GM19397 (cell line): ENCODE measurements around the gene NCAM2.

Source experiments
- ATAC-seq: cut with Tn5 transposase; IDR thresholded peaks from one replicate; pipeline ENCODE4 v1.9.1; 2021; ENCODE audit warnings: mild to moderate bottlenecking, moderate library complexity; ENCODE audit not compliant: unreplicated experiment

NCAM2 gene

DNA sequence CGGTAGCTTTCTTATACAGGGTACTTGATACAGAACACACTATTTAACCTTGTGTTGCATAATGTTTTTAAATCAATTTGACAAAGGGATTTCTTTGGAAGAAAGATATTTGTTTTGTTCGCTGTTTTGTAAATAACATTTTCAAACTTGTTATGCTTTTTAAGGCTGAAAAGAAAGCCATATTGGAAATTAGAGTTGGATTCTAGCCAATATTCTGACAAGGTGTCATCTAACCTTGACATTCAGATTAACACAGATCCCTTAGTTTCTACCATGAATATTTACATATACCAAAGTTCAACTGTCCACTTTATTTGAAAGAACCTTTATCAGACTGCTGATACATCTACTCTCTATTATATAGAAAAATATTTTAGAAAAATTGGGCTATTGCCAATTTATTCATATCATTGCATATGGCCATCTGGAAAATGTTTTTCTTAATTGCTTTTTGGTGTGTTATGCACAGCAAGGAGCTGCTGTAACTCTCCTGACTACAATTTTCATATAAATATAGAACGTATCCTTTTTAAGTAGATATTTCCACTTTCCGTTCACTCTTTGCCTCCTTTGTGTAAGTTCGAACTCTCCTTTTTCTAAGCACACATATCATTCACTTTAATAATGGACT, 206.3 kb downstream of the NCAM2 start:
- ATAC-seq, result no peak

DNA sequence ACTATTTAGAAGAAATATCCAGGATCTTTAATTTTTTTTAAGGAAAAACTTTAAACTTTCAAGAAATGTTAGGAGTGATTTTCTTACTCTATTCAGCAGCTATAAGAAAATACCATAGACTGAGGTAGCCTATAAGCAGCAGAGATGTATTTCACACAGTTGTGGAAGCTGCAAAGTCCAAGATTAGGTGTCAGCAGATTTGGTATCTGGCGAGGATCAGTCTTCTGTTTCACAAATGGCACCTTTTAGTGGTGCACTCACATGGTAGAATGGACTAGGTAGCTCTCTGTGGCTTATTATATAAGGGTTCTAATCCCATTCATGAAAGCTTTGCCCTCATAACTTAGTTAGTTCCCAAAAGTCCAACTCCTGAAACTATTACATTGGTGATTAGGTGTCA, 207.4 kb downstream of the NCAM2 start:
- no peak for ATAC-seq

DNA sequence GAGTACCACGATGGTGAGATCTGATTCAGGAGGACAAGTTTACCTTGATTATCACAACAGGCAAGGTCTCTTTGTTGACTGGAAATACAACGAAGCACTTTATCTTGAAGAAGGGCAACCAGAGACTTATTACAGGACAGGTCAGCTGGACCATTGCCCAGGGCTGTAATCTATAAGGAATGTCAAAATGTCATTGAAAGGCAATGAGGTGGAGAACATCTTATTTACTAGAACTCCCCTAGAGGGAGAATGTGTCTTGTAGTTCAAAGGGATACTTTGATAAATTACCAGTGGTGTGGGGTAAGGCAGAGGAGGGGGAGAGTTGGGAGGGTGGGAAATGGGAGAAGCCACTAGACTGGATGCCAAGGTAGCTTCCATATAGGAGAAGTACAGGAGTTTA, 212.3 kb downstream of the NCAM2 start:
- no peak for ATAC-seq

DNA sequence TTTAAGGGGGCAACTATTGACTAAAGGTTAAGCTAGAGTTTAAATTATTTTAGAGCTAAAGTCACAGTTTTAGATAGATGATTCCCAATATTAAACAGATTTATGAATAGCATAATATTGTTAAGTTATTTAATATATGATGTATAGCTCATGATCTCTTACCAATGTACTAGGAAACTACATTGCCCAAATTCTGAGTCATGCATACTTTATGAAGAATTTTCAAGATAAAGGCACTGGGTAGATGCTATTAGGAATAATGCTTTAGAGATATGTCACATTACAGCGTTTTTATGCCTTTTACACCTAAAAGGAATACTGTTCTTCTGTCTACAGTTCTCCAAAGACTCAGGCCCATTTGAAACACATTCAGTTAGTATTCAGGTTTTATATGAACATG, 215.1 kb downstream of the NCAM2 start:
- ATAC-seq, result no peak

DNA sequence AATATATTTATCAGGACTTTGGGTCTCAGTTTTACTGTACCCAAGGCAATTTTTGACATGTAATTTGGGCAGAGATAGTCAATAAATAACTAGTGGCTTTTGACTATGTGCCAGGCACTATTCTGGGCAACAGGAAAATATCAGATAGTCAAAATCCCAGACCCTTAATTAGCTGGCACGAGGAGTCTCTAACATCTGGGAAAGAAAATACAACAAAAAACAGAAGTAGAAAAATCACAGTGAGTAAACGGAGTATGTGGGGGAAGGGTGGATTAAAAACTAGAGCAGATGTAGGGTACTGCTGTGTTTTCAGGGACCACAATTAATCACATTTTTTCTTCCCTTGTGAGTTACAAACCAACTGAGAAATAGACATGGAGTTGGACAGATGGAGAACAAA, 217.8 kb downstream of the NCAM2 start:
- no peak for ATAC-seq

DNA sequence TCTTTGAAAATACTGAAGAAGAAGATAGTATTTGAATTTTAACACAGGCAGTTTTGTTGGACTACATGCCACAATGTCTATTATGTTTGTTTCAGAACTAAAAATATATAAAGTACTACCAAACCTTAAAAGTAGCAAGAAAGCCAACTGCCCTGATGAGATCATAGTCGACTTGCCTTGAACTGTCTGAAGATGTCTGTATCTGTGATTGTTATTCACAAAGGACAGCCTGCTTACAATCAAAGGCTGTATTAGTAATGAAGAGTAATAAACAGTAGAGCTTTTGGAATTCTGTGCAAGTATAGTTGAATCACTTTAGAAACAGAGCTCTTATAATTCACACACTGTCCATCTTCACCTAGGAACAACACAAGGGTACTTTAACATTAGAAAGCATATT, 228.3 kb downstream of the NCAM2 start:
- ATAC-seq, result no peak

DNA sequence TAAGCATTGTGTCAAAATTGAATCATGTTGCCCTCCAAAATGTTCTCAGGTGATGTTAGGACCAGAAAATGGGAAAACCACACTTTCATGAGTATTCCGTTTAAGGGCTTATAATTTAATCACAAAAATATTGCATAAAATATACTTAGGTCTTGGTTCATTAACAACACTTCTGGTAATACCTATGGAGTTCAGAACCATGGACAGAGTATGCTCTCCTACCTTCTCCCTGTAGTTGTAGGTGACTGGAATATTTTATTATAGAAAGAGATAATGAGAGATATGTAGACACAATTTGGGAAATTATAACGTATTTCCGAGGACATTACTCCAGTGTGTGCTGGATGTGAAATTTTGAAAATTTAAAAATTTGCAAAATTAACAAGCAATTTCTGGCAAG, 232.5 kb downstream of the NCAM2 start:
- ATAC-seq, result no peak

DNA sequence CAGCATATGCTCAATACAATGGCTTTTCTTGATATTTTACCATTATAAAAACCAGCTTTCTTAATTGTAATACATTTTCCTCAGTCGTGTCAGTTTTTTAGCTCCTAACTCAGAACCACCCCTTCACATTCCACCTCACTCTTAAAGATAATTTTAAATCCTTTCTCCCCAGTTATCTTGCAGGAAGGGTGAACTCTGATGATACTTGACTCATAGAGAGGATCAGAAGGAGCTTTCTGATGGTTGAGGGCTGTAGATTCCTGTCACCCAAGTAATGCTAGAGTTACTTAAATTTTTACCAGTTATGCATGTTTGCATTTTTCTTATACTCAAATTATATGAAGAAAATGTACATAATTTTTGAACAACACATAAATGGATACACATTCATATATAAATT, 233.7 kb downstream of the NCAM2 start:
- no peak for ATAC-seq

DNA sequence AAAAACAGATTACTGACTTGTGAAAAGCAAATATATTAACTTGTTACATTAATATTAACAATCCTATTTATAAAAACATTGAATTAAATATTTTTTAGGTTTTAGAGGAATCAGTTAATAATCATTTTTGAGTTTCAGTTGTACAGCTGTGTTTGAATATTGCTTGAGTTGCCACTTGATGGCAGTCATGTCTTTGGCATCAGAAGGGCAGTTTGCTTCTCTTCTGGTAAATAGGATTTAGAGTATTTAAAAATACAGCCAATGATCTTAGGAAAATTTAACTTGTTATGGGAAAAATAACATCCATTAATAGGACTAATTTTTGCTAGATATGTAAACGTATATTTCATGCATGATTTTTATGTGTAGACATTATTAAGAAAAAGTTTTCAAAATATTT, 234.1 kb downstream of the NCAM2 start:
- ATAC-seq, result no peak

DNA sequence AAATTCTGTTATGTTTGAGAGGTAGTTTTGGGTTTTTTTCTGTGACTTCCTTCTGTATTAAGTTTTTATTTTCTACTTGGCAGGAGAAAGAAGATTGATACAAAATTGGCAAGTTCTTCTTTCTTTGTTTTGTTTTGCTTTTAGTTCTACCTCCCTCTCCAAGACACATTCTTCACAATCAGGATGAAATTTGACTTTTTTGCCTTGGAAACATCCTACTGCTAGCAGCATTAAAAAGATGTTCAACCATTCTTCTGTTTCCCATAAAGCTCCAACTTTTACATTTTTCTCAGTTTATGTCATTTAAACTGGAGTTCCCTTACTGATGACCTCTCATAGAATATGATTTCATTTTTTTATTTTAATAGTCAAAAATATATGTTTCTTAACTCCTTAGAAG, 234.8 kb downstream of the NCAM2 start:
- ATAC-seq, result no peak

DNA sequence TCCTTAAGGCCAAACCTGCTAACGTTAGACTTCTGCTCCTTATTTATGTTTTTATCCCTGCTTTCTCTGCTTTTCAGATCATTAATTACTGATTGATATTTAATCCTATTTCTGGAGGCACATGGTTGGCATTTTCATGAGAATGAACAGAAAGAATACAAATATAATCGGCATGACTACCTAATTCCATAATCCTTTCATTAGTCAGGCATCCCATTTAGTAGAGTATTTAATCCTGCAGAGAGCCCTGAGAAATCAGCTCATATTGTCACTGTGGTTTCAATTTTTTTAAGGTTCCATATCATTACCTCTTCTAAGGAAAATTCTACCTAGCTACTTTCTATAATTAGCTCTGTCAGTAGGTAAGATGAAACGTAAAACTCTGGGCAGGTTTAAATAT, 238.8 kb downstream of the NCAM2 start:
- ATAC-seq, result no peak

DNA sequence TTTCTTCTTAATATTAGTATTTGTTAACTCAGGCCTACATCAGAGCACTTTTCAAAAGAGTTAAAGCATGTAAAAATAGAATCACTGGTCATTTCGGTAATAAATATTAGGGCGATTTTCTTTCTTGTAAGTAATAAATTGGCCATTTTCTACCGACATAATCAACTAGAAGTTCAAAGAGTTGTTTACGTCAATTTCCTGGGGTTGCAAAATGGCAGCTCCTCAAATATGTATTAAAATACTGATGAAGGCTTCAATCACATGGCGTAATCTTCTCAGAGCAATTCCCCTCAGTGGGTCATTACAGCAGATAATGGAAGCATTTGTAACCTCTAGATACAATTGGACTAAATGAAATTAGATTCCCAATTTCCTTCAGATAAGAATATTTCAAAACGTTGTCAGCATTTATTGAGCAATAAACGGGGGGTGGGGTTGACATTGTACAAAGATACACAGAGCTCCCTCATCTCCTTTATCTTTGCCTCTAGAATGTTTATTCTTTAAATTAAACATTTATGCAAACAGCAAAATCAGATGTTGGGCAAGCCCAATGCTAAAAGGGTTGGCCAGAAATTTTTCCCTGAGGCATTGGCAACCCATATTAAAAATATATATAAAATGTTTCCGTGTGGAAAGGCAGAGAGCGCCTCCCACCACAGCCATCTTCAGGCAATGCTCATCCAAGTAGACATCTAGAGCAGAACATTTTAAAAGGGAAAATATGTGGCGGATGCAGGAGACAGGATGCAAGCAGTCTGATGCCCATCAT, 240.6 kb downstream of the NCAM2 start:
- ATAC-seq, result no peak

DNA sequence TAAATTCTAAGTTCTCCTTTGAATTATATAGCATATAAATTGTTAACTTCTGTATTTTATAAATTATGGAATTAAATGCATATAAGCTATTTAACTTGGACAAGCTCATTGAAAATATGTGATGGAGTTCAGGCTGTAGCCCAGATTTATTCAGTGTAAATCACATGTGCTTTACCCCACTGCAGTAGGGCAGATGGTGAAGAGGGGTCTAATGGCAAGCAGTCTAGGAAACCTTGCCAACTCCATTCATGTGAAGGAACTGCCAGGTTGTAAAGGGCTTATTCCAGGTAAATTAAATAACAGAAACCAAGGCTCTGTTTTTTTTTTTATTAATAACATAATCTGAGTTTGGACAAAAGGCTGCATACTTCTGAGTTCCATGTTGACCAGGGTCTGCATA, 243.2 kb downstream of the NCAM2 start:
- ATAC-seq, result no peak

DNA sequence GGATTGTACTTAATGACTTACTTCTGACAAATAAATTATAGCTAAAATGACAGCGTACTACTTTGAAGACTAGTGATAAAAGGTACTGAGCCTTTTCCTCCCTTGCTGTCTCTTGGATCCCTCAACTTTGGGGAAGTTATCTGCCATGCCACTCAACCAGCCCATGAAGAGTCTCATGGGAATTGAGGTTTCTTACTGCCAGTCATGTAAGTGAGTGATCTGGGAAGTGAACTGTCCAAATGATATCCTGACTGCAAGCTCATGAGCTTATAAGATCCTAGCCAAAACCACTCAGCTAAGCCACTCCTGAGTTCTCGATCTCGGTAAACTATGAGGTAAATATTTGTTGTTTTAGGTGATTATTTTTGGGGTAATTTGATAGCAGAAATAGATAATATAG, 247.8 kb downstream of the NCAM2 start:
- ATAC-seq, result no peak

DNA sequence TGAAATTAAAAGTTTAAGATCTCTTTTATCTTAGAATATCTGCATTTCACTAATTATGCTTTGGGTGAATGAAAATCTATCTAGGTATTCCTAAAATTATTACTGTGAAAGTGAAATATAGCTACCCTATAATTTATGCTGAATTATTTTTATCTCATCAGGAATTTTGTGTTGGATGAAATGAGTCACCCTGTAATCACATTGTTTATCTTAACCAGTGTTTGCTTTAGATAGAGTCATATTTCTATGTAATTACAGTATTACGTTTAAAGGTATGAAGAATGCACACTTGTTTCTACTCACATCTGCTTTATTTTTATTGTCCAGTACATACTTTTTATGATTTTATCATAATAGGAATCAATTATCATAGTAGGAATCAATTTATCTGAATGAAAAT, 249.2 kb downstream of the NCAM2 start:
- ATAC-seq, result no peak

DNA sequence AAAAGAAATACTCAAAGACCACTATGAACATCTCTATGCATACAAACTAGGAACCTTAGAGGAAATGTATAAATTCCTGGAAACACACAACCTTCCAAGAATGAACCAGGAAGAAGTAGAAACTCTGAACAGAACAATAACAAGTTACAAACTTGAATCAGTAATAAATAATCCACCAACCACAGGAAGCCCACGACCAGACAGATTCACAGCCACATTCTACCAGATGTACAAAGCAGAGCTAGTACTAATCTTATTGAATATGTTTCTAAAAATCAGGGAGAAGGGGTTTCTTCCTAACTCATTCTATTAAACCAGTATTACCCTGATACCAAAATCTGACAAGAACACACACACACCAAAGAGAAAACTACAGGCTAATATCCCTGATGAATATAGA, 263.8 kb downstream of the NCAM2 start:
- no peak for ATAC-seq

DNA sequence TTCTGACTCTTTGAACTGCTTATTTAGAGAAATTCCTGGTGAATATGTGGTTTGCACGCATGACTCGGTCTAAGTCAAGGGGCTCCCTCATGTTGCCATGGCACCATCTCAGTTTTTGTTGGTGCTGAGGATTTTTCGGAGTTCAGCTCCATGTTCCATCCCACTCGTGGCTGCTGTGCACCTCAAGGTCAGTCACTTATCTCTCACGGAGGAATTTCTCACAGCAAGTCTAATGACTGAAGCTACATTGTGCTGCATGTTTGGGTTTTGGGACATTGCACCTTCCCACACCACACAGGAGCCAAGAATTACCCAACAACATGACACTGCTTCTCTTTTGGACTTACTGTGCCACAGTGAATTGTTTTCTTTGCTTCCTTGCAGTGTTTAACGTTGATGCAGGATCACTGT, 269.9 kb downstream of the NCAM2 start:
- no peak for ATAC-seq

DNA sequence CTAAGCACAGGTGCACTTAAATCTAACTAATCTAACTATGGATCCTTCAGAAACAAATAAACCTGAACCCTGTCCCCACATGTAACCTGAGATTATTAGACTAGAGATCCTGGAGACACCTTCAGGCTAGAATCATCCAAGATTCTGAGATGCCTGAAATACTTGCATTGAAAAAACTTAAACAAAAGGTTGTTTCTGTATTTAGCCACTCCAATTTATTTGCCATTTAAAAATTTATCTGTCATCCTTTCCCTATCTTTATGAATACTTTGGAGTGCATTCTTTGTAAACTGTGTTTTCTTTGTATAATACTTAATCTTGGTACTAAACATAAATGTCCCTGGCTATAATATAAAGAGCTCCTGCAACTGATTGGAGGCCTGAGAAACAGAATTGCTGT, 270.7 kb downstream of the NCAM2 start:
- ATAC-seq, result no peak

DNA sequence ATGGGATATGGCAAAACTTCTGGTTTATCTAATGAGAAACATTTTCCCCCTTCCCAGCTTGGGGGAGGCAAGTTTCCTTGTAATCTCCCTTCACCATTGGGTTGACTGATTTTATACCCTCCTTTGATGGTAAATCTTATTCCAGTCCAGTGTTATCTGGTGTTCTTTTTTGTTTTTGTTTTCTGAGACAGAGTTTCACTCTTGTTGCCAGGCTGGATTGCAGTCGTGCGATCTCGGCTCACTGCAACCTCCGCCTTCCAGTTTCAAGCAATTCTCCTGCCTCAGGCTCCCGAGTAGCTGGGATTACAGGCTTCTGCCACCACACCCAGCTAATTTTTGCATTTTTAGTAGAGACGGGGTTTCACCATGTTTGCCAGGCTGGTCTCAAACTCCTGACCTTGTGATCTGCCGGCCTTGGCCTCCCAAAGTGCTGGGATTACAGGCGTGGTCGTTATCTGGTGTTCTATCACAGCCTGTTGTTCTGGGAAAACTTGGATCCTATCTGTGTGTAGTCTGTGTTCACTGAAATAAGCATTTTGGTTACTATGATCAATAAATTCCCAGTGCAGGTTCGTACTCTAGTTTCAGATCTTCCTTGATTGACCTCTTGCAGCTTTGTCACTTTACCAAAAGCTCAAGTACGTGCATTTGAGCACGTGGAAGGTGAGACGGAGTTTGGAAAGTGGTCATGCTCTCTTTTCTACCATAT, 281.1 kb downstream of the NCAM2 start:
- no peak for ATAC-seq

DNA sequence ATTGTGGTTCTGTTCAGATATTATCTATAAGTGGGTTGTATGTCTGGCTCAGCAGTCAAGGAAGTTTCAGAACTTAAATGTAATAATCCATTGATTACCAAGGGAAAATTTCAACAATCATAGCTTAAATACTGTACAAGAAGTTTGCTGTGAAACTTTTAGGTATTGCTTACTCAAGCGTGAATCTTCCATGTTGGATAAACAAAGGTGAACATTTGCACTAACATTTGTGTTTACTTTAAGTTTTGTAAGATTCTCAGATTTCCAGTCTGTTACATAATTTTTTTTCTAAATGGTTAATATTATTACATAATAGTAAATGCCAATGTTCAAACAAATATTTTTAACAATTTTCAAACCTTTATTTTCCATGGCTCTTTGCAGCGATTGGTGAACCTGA, 285.6 kb downstream of the NCAM2 start:
- ATAC-seq, result no peak

DNA sequence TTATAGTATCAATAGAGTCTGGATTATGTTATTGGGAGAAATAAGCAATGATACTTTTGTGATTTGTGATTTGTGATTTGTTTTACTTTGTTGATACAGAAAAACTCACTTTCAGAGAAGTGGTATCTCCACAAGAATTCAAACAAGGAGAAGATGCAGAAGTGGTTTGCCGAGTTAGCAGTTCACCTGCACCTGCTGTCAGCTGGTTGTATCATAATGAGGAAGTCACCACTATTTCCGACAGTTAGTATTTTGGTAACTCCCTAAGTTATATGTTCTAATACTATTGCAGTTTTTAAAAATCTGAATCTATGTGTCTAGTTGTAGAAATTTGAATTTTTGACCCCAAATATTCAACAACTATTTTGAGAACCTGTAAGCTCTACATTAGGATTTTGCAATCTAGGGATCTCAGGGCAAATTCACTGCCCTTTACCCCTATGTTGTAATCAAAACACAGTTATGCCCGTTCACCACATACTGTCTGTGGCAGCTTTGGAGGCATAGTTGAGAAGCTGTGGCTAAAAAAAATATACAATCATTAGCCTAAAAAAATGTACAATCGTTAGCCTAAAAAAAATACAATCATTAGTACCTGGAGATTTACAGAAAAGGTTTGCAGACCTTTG, 288.1 kb downstream of the NCAM2 start:
- ATAC-seq, result no peak

DNA sequence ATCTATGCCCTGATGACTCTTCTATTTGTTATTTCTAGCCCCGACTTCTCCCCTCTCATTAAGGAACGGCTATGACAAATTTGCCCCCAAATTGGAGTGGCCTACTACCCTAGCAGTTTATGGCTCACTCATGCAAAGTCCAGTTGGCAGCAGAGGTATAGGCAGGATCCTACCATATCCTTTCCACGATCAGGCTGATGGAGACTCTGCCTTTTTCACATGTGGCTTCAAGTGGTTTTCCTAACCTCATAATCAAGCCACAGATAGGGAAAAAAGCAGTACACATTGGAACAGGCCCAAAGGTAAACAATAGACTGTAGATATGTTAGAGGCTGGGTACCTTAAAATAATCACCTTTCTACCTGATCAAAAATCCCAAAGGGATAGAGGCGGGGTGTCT, 292.5 kb downstream of the NCAM2 start:
- no peak for ATAC-seq
